HG02852 (cell line): ENCODE measurements around the gene KRTAP9-8.
"Not testable (repeated sequence)": the region's sequence is repeated elsewhere in the genome, so short reads cannot be mapped to it uniquely, and the experiment has no call there.

ENCODE experiments used
- ATAC-seq: cut with Tn5 transposase; IDR thresholded peaks from one replicate; pipeline ENCODE4 v1.9.1; 2021; ENCODE audit warnings: mild to moderate bottlenecking, moderate library complexity; ENCODE audit not compliant: unreplicated experiment

The KRTAP9-8 gene

GRCh38 chr17:41255381-41256290 lies 17.8 kb downstream of the KRTAP9-8 start, which contains the start of gene KRTAP9-9:
TSS of gene KRTAP9-9 (plus strand) at chr17:41255384.
- not testable (repeated sequence) for ATAC-seq

- ATAC-seq: no peak
Observed at GRCh38 chr17:41256291-41256685, 18.5 kb downstream of the KRTAP9-8 start.

- no peak for ATAC-seq
Observed at GRCh38 chr17:41258406-41258805, 20.6 kb downstream of the KRTAP9-8 start.

- no peak for ATAC-seq
Observed at GRCh38 chr17:41263212-41263611, 25.4 kb downstream of the KRTAP9-8 start.

GRCh38 chr17:41264599-41264998 lies 26.8 kb downstream of the KRTAP9-8 start:
- no peak for ATAC-seq

GRCh38 chr17:41265078-41265477 lies 27.3 kb downstream of the KRTAP9-8 start, which contains the start of gene KRTAP9-6:
TSS of gene KRTAP9-6 (plus strand) at chr17:41265378. CDS start at chr17:41265378, 0 bp downstream.
- no peak for ATAC-seq

- ATAC-seq: no peak
Observed at GRCh38 chr17:41267711-41268110, 29.9 kb downstream of the KRTAP9-8 start.

- not testable (repeated sequence) for ATAC-seq
Observed at GRCh38 chr17:41271323-41271722, 33.5 kb downstream of the KRTAP9-8 start.

- ATAC-seq: no peak
Observed at GRCh38 chr17:41271858-41272257, 34.1 kb downstream of the KRTAP9-8 start.

- ATAC-seq: not testable (repeated sequence)
Observed at GRCh38 chr17:41275648-41276190, 37.9 kb downstream of the KRTAP9-8 start, which contains the start of gene KRTAP9-7. TSS of gene KRTAP9-7 (plus strand) at chr17:41275698. CDS start at chr17:41275698, 0 bp downstream.

- no peak for ATAC-seq
Observed at GRCh38 chr17:41278176-41278955, 40.6 kb downstream of the KRTAP9-8 start.

- ATAC-seq: no peak
Observed at GRCh38 chr17:41284043-41284442, 46.2 kb downstream of the KRTAP9-8 start.

GRCh38 chr17:41284546-41284945 lies 46.7 kb downstream of the KRTAP9-8 start:
- no peak for ATAC-seq

- ATAC-seq: no peak
Observed at GRCh38 chr17:41287050-41287449, 49.3 kb downstream of the KRTAP9-8 start.
